Epithelial cell of prostate (primary cell): Measurements from ENCODE around the gene ACSF3.

Experiments
- DNase-seq: peaks from one replicate; pipeline ENCODE4 v3.0.0-alpha.2; 2011; ENCODE audit warnings: low read depth, low spot score
- H3K27ac ChIP-seq: fragments of 450-650 bp; 2 replicates; pipeline ENCODE4 v1.5.1; 2017; ENCODE audit warnings: mild to moderate bottlenecking

The ACSF3 gene

DNA sequence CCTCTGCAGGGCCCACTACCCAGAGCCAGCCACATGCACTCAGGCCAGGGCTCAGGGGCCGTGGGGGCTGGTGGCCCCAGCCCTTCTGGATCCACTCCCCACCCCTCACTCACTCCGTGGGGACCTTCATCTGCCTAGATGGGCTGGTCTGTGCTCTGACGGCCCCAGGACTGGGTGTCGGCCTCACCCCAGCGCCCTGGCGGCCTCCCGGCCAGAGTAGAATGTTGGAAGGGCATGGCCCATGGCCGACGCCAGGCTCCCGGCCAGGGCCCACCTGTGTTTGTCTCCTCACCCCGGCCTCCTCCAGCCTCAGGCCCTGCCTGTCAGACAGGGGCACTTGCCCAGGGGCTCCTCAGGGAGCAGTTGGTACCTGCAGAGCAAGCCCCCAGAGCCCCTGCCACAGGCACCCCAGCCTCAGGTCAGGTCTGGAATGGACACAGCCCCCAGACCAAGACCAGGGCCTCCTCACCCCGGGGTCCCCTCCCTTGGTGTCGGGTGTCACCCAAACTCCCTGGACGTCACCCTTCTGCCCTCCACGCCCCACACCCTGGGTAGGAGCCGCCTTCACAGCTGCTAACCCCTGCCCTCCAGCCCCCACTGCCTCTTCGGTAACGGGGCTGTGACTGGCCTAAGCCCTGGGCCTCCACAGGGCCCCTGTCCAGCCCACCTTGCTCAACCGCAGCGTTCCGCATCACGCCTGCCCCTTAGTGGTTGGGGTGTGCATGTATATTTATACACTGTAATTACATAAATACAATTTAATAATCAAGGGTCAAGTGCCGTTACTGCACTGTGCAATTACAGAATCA is 74.9 kb downstream of the ACSF3 start:
- DNase-seq, result no peak
- H3K27ac ChIP-seq, result no peak overlapping the region

DNA sequence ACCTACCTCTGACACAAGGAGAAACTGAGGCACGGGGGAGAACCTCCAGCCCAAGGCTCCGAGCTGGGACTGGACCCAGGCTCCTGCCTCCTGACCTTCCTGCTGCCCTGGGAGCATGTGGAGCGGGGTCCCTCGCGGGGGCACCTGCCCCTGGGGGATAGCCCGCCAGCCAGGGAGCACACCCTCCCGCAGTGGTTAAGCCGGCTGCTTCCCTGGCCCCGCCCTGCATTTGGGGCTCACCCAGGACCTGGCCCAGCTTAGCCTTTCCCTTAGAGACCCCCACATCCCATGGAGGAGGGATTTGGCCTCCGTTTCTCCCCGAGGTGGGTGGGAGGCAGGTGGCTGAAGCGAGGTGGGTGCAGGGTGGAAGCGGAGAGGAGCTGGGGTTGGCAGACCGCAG is 76.1 kb downstream of the ACSF3 start:
- no peak overlapping the region for H3K27ac ChIP-seq
- no peak for DNase-seq

DNA sequence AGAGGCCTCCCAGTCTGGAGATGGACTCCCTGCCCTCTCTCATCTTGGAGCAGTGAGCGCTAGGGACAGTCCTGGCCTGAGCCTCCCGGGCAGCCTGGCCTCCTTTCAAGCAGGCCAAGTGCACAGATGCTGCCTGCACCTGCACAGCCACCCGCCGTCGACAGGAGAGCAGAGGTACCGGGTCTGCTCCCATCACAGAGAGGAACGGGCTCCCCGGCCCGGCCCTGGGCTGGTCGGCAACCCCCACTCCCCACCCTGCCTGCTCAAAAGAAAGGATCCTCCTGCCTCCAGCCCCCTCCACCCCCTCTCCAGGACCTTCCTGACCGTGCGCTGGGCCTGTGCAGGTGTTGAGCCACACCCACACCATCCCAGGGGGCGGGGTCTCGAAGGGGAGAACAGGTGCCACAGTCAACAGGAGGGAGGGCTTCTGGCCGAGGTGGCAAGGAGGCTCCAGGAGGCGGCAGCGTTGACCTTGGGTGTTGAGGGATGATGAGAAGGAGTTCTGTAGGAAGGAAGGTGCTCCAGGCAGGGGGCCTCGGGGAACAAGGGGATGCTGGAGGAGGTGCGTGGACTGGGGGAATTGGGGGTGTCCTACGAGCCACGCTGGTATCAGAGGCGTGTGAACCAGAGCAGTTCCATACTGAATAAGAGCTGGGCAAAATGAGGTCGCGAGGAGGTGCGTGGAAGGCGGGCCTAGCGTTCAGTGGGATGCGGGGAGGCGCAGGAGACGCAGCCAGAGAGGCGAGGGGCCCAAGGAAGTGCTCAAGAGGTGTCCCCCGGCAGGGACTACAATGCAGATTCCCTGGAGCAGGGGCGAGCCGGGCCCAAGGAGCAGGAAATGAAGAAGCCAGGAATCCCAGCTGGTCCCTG is 76.9 kb downstream of the ACSF3 start:
- no peak overlapping the region for H3K27ac ChIP-seq
- no peak for DNase-seq

DNA sequence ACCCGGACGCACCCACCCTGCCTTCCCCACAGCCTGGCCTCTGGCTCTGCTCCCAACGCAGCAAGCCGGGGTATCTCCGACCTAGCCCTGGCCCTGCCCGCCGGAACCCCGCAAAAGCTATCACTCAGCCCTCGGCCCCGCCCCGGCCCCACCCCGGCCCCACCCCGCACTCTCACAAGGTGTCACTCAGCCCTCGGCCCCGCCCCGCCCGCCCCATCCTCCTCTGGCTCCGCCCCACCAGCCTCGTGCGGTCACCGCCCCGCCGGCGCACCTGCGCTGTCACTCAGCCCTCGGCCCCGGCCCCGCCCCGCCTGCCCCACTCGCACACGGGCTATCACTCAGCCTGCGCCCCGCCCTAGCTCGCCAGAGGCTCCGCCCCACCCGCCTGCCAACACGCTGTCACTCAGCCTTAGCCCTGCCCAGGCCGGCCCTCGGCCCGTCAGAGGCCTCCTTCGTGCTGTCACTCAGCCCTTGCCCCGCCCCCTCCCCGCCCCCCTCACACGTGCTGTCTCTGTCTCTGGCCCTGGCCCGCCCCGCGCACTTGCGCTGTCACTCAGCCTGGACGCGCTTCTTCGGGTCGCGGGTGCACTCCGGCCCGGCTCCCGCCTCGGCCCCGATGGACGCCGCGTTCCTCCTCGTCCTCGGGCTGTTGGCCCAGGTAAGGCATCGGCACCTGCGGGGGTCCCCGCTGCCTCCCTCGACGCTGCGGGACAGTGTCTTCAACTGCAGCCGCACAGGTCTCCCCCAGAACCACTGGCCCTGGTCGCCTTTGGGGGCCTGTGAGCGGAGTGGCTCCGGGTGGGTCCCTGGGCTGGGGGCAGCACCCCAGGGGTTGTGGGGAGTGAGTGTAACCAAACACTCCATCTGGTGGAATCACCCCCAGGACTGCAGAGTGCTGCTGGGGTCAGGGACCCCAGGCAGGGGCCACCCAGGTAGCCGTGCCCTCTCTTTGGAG is 77.8 kb downstream of the ACSF3 start, which contains the start of gene CDH15:
CDH15 (plus strand) TSS at position 533 of the 955 bp plus-strand sequence; CDS start at position 617, 84 bp downstream.
- no peak within 1 kb of the TSS for H3K27ac ChIP-seq
- peak; percentile 79 for DNase-seq

DNA sequence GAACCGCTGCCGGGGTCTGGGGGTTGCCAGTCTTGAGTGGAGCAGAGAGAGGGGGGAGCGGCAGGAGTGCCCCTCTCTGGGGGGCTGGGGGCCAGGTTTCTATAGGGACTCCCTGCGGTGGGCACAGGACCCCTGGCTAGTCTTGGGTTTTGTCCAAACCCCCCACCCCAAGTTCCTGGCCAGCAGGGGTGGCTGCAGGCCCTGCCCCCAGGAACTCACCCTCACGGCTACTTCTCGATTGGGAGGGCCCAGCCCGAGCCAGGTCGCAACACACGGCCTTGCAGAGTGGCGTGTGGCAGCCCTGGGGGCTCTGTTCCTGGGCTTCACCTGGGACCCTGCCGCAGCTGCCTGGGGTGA is 78.5 kb downstream of the ACSF3 start:
- no peak for DNase-seq
- H3K27ac ChIP-seq, result no peak overlapping the region

DNA sequence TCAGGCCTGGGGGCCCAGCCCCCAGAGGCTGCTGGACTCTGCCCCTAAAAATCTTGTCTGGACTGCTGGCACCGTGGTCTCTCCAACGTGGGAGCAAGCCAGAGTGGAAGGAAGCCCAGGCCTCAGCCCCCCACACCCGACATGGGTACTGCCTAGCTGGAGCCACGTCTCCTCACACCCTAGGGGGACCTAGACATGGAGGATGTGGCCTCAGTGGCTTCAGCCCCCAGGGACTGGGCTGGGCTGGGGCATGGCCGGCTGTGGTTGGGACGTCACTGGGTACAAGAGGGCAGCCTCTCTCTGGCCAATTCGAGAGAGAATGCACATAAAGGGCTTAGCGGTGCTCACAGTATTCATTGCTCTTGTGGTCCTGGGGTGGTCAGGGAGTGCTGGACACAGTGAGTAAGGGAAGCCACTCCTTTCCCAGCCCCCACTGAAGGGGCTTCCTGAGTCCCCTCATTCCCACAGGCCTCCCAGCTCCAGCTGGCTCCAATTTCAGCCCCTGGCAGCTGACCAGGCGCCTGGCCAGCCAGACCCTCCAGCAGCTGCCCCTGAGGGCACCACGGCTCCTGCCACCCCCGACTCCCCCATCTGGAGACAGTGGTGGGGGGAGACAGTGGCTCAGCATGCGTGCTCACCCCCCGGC is 79.0 kb downstream of the ACSF3 start:
- no peak for DNase-seq
- no peak overlapping the region for H3K27ac ChIP-seq

DNA sequence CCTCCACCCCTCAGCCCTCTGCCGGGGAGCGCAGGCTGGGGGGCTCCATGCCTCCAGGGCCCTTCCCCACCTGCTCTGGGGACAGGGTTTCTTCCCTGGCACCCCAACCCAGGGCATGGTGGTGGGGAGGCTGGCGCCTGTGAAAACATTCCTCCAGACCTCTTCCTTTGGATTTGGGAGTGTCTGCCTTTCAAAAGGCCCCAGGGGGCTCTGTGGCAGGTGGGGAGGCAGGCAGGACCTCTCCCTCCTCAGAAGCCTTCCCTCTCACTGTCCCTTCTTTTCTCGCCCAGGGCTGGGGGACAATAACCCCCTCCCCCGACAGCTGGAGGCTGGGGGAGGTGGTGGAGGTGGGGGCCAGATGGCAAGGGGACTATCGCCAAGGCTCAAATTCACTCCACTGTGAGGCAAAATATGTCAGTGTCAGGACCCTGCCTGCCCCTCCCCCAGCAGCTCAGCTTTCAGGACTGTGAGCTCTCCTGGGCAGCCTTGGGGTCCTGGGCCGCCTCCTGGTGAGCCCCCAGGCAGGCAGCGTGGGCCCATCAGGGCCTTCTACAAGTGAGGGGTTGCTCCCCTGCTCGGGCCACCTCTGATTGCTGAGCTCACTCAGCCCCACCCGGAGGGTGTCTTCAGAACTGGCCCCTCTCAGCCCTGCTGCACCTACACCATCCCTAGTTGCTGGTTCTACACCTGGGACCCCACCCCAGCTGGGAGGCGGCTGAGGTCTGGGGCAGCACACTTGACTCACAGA is 79.7 kb downstream of the ACSF3 start:
- DNase-seq, result no peak
- no peak overlapping the region for H3K27ac ChIP-seq

DNA sequence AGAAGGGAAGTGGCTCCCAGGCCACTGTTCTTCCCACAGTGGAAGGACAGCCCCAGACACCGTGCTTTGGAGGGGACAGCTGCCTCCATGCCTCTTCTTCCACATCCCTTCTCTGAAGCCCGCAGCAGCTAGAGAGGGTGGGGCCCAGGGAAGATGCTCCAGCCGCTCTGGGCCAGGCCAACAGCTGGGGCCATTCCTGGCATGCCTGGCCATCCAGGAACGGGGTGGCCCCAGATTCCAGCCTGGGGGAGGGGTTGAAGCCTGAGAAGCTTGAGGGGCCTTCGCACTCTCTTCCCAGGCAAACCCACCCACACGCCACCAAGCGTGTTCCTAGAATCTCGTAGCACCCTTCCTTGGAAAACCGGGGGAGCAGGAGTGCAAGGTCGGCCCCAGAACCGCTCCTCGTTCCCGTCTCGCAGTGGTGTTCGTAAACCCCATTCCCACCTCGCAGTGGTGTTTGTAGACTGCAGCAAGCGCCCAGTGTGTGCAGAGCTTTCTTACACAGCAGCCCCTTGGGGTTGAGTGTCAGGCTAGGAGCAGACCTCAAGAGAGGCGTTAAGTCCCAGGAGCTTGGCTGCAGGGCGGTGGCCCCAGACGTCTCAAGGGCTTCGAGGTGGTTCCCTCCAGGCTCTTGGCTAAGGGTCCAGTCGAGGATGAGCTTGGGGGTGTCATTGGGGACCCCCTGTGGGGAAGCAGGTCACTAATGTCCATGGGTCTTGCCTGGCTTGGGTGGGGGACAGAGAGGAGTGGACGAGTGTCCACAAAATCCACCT is 80.6 kb downstream of the ACSF3 start:
- H3K27ac ChIP-seq, result no peak overlapping the region
- DNase-seq, result no peak

DNA sequence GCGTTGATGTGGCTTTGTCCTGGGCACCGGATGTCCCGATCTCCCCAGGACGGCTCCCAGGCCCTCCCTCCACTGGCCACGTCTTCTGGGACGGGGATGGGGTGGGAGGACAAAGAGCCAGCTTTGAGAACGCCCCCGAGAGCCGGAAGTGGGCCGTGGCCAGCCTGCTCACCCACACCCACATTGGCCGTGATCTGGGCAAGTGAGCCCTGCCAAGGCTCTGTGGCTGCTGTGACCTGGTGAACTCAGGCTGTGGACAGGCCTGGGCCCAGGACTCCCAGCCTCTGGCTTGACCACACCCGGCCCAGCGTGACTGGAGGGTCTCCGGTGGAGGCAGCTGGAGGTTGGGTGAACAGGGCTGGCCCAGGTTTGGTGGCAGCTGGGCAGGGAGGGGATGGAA is 81.2 kb downstream of the ACSF3 start:
- no peak for DNase-seq
- H3K27ac ChIP-seq, result no peak overlapping the region

DNA sequence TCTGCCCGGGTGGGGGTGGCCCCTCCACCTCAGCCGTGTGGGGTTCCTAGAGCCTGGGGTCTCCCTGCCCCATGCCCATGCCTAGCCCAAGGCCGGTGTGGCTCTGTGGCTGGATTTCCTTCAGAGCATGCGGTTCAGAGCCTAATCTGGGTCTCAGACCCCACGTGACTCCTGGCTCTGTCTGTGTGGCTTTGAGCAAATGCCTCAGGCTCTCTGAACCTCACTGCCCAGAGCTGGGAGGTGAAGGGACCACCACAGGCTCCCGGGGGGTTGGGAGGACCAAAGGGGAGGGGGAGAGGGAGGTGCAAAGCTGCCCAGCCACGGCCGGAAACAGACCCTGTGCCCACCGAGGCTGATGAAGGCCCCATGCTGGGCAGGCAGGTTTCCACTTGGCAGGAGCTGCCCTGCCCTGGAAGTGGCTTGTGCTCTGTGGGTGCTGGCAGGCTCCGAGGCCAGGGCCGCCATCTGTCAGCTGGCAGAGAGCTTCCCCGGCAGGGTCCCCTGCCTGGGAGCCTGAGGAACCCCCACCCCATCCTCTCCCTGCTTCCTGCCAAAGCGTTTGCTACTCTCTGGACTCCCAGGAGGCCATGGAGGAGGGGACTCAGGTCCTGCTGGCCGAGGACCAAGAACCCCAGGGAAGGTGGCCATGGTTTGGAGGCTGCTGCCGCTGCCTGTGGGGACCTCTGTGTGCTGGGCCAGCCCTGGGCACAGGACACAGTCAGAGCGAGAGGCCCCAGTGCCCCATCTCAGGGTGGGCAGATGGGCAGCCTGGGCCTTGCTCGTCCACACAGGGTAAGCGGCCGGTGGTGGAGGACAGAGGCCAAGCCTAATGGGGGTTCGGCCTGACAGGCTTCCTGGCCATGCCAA is 81.9 kb downstream of the ACSF3 start:
- no peak for DNase-seq
- no peak overlapping the region for H3K27ac ChIP-seq

DNA sequence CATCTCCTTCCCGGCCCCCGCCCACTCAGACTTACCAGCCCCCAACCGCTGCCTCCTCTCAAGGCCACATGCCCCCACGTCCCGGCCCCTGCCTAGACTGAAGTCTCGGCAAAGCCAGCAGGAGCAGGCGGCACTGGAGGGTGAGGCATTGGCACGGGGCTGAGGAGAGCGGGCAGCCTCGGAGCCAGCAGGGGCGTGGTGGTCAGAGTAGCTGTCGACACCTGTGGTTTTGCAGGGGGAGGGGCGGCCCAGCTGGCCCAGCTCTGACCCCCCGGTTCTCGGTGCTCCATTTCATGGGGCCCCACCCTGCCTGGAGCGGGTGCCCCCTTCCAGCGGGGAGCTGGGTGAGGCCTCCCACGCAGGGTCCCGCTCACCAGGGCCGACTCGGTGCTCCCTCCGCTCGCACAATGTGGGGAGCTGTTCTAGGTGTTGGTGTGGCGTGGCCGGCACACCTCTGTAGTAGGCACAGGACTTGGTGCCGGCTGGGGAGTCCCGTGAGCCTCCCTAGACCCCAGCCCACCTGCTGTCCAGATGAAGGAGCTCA is 82.6 kb downstream of the ACSF3 start:
- no peak overlapping the region for H3K27ac ChIP-seq
- no peak for DNase-seq

DNA sequence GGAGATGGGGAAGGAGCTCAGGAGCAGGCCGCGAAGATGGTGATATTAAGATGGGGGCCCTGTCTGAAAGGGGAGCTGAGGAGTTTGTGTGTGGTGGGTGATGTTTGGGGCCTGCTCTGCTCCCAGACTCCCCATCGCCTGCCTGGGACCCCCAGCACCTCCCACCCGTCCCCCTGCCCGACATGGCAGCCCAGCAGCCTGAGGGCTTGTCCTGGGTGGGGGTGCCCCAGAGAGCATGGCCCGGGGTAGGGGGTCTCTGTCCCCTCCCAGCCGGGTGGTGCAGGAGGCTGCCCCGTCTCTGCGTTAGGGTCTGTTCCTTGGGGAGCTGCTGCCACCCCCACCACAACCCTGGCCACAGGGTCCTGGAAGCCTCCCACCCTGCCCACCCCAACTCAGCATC is 83.1 kb downstream of the ACSF3 start:
- H3K27ac ChIP-seq, result no peak overlapping the region
- DNase-seq, result no peak

DNA sequence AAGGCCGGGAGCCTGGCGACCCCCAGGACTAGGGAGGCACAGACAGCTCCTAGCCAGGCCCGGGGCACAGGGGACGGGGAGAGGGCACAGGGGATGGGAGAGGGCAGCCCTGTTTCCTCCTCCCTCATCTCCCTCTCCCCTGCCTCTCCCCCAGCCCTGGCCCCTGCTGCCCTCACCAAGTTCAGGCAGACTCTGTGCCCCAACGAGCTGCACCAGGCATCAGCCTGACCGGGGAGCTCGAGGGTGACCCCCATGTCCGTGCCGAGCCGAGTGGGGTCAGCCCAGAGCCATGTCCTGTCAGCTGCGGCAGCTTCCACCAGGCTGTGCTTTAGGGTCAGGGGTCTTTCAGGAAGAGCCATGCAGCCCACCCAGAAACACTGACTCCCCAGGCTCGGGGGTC is 83.8 kb downstream of the ACSF3 start:
- DNase-seq, result no peak
- no peak overlapping the region for H3K27ac ChIP-seq

DNA sequence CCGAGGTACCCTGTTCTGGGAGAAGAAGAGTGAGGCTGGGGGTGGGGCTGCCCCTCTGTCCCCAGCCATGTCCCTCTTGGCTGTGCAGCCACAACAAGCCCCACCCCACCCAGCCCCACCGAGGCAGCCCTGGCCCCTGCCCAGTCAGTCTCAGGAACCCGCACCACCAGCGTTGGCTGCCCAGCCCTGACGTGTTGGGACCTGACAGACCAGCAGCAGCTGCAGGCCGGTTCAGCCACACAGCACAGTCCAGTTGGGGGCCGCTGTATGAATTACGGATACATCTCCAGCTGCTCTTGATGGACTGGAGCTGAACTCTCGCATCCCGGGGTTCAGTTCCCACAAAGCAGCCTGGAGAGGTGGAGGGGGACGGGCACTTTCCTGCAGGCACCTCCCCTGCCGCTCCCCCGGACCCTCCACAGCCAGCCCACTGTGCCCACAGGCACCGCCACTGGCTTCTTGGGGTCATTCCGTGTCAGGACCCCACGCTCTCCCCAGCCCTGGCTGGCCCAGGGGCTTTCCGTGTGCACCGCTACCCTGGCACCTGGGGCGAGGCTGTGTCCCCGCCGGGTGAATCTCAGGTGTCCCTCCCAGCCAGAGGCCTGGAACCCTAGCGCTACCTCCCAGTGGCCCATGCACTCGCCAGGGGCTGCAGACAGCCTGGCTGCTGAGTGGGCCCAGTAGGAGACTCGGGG is 84.9 kb downstream of the ACSF3 start:
- DNase-seq, result no peak
- H3K27ac ChIP-seq, result no peak overlapping the region

DNA sequence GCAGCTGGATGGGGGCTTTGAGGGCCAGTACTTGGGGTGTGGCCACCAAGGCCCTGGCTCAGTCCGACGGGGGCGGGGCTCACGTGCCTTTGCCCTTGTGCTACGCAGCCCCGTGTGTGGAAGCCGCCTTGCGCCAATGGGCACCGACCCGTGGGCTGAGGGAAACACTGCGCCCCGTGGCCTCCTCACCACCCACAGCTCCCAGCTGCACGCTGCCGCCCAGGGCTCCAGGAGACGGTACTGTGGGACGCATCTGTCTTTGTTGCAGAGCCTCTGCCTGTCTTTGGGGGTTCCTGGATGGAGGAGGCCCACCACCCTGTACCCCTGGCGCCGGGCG is 85.5 kb downstream of the ACSF3 start:
- no peak overlapping the region for H3K27ac ChIP-seq
- no peak for DNase-seq

DNA sequence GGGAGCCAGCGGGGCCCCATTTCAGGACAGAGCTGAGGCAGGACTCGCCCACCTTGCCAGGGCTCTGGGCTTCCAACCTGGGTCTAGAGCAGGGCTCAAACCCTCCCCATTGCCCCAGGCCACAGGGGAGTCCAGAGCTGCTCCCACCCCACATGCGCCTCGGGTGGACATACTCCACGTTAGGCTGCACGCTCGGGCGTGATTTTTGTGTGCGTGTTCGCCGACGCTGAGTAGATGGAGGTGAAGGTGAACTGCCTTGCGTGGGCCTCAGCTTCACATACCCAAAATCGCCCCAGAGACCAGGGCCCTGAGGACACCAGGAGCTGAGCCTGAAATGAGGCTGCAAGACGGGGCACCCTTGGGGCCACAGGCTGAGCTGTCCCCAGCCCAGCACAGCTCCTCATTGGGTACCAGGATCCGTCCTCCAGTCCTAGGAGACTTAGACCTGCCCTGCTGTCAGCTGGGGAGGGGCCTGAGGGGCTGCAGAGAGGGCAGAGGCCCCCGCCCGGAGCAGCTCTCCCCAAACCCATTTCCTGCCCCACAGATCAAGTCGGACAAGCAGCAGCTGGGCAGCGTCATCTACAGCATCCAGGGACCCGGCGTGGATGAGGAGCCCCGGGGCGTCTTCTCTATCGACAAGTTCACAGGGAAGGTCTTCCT is 86.1 kb downstream of the ACSF3 start:
- DNase-seq, result no peak
- no peak overlapping the region for H3K27ac ChIP-seq
